Activated gamma-delta T cell treated with Interleukin-2 at 50 U/mL for 16 hours (primary cell): ENCODE data around the gene SHISA8.

Source experiments
- DNase-seq: peaks from one replicate; pipeline ENCODE4 v3.0.0-alpha.2; 2020

SHISA8 gene

DNA sequence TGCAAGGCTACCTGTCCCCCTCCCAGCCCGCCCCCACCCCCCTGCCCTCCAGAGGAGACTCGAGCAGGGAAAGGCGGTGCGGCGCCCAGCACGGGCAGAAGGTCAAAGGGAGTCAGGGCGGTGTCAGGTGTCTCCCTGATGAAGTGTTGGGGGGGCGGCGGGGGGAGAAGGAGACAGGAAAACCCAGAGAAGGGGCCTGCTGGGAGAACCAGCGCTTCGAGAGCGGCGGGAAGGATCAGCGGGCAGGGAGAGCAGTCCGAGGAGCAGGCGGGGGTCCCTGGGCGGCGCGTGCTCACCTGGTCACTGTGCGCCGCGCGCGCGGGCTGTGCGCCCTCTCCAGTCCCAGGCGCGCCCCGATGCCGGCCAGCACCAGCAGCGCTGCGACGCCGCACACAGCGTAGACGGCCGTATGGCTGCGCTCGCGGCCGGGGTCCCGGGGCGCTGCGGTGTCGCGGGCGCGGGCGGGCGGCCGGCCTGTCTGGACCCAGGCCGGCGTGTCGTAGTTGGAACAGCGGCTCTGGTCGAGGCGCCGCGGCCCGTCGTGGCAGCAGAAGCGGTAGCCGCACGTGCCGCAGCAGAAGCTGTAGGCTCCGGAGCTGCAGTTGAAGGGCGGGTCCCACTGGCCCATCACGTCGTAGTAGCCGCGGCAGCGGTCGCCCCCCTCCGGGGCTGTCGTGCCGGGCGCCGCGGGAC, 886 bp downstream of the SHISA8 start:
- DNase-seq = no peak

DNA sequence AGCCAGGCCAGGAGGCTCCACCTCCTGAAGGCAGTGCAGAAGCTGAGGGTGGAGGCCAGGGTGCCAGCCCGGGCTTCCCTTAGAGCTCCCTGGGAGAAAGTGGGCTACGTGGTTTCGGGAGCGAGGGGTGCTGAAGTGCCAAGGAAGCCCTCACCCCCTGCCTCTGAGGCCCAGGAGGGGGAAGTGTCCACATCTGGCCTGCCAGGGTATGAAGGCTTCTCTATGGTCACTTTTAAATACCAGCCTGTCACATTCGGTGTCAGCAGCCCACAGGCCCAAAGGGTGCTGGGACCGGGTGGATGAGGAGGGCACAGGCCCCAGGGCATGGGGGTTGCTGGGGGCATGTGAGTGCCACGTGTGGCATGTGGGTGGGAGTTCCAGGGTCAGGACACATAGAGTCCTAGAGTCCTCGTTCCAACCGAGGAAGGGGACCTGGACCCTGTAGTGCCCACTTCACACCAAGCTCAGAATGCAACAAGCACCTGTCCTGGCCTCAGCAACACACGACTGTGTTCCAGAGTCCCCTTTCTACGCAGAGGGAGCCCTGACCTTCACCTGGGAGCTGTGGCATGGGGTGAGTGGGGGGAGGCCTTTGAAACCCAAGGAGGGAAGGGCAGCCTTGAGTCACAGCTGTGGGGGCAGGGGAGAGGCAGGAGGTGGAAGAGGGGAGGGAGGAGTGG, 1.7 kb downstream of the SHISA8 start:
- no peak for DNase-seq

DNA sequence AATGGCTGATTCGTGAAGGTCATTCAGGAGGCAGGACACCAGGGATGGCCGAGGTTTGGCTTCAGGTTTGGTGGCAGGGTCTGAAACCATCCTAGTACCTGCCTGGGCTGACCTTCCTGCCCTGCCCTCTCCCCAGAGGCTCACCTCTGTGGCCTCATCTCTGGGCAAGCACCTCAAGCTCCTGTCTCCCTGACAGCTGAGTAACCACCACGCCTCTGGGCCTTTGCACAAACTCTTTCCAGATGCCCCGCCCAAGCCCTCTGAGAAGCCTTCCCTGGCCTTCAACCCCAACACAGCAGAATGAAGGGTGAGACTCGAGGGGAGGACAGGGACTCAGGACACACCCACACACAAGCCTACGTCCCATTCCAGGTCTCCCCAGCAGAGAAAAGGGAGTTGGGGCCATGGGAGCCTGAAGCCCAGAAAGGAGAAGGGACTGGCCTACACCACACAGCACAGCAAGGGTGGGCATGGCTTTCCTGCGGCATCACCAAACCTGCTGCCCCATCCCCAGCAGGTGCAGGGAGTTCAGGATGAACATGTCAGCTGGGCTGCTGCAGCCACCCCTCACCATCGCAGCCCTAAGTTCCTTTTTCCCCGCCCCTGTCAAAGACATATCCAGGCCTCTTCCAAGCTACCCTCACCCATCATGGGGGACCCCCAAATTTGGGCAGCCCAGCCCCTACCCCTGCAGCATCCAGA, 2.4 kb downstream of the SHISA8 start:
- no peak for DNase-seq

DNA sequence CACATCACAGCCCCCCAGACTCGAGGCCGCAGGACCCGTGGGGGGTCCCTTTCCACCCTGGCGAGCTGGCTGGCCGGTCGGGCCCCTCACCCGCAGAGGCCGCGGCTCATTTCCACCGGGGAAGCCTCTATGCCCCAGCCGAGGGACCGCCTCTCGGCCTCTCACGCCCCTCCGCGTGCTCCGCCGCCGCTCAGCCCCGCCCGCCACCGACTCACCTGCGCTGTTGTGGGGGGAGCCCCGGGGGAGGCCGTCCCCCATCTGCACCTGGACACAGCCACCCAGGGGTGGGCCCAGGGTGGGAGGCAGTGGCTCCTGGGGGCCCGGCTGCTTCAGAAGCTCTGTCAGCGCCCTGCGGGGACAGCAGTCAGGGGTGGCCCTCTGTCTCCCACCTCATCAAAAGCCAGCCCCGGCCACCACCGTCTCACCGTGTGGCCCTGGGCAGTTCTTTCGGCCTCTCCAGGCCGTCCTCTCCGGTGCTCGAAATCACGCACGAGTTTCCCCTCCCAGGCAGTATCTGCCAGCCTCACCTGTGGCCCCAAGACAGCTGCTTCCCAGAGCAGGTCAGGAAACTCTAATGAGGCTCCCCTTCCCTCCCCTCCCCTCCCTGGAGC, 3.8 kb downstream of the SHISA8 start:
- DNase-seq = no peak

DNA sequence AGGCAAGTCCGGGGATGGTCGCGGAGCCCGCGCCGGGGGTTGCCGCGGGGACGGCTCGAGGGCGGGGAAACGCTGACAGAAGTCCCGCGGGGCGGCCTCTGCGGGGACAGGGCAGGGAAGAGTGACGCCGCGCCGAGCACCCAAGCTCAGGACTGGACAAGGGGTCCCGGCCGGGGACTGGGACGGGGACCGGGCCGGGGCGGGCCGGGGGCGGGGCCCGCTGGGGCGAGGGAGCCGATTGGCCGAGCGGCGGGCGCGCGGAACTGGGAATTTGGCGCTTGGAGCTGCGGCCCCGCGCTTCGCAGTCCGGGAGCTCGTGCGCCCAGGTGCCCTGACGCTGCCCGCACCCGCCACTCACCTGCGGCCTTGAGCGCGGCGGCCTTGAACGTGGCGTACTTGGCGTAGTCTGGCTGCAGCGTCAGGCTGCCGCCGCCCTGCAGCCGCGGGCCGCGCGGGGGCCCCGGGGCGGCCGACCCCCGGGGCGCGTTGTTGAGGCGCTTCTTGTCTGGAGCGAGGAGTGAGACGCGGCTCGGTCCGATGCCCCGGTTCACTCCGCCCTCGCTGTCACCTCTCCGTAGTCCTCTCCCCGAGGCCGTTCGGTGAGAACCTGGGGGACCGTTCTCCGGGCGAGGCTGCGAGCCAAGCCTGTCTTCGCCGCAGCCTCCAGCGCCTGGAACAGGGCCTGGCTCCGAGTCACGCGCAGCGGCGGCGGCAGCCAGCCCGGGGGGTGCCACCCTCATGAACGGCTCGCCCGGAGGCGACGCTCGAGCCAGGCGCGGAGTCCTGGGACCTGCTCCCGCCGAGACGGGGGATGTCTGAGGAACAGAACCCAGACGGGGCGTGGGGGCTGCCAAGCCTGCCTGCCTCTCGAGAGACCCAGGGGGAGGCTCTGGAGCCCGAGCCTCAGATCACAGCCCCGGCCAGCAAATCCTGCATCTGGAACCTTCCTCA, 4.5 kb downstream of the SHISA8 start:
- no peak for DNase-seq

DNA sequence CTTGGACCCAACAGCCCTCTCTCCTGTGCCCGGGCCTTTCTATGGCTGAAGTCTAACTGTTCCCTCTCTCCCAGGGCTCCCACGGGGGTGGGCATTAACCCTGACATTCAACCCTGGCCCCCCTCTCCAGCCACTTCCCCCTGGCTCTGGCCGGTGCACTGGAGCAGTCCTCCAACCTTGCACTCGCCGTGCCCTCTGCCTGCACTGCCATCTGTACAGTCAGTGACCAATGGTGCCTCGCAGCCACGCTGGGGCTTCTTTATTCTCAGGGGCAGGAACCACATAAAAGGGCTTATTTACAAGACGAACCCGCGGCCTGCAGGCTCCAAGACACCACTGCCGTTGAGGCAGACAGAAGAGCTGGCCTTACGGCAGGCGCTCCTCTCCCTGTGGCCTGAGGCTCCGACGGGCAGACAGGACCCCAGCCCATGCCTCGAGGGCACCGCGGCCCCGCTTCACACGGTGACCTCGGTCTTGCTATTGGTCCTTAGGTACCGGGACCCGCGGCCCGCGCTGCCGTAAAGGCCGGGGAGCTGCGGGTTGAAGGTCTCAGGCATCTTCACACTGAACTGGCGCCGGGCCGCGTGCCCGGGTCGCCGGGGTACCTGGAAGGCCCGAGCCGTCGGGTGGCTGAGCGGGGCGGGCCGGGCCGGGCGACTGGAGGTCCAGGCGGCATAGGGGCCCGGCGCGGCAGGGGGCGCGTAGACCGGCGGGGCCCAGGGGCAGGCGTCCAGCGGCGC, 5.4 kb downstream of the SHISA8 start:
- no peak for DNase-seq

DNA sequence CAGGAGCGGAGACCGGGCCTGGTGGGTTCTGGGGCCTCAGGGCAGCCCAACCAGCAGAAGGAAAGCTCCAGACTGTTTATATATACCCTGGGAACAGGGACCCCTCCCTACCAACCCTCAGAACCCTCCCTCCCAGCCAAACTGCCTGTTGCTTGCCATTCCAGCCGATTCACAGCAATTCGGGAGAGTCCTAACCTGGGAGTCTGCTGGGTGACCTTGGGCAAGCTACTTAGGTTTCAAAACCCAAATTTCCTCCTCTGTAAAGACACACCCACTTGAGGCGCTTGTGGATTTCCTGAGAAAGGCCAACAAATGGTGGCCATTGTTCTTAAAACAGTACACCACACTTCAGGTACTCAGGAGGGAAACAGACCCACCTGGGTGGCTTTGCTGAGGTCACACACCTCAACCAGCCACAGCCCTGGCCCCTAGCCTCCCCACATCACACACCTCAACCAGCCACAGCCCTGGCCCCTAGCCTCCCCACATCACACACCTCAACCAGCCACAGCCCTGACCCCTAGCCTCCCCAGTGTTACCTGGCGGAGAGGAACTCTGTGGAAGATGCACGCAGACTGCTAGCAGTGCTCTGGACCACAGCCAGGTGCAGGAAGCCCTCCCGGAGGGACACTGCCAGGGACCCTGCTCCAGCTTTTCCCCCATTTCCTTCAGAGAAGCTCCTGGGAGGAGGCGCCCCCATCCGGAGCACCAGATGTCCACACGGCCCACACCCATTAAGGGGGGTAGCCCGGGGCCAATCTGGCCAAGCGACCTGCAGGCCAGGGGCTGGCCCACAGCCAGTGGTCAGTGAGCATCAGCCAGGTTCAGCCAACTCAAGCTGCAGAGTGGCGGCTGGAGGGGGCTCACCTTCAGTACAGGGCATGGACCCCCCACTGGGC, 6.2 kb downstream of the SHISA8 start:
- no peak for DNase-seq

DNA sequence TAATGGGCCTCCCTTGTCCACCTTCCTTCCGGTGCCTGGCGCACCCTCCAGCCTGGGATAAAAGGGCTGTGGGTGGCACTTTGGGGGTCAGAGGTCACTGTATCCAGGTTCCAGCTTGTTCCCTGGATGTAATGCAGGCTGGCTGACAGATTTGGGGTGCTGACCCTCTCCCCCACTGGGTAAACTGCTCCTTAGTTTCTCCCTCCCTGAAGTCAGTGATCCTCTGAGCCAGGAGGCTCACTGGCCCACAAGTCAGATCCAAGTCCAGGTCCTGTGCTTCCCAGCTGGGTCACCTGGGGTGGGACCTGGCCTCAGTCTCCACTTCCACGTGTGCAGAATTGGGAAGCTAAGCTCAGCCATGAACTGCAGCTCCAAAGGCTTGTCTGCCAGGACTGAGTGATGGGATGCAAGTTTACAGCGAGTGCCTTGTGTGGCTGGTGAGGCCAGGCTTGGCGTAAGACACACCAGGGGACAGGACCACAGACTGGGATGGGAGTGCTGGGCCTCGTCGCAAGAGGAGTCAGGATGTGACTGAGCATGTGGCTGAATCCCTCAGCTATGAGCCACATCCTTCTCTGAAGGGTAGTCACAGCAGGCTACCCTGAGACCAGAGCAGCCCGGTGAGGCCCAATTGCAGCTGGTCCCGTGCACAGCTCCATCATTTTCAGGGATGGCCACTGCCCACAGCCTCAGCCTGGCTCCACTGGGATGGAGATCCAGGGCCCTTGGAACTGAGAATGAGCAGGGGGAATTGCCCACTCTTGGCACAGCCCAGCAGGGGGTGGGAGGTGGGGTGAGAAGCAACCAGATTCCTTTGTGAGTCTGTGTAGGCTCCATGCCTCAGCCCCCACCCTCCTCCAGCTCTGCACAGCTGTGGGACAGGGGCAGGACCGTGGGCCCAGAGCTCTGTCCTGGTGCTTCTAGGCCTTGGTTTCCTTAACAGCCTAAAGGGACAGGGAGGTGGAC, 7.2 kb downstream of the SHISA8 start:
- DNase-seq = no peak

DNA sequence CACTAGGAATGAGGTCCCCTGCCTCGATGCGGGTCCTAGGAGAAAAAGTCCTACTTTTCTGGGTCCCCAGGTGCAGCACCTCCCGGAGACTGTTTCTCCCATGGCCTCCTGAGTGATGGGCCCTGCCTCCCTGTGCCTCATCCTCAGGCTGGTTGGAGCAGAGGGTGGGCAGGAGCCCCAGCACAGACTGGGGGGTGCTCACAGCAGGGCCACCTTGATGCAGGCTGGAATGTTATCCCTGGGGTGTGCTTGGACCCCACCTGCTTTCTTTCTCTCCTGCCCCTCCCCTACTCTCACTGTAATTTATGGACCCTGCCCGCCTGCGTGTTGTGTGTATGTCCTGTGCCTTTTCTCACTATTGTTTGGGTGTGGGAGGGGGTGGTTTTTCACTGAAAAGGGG, 8.1 kb downstream of the SHISA8 start:
- no peak for DNase-seq

DNA sequence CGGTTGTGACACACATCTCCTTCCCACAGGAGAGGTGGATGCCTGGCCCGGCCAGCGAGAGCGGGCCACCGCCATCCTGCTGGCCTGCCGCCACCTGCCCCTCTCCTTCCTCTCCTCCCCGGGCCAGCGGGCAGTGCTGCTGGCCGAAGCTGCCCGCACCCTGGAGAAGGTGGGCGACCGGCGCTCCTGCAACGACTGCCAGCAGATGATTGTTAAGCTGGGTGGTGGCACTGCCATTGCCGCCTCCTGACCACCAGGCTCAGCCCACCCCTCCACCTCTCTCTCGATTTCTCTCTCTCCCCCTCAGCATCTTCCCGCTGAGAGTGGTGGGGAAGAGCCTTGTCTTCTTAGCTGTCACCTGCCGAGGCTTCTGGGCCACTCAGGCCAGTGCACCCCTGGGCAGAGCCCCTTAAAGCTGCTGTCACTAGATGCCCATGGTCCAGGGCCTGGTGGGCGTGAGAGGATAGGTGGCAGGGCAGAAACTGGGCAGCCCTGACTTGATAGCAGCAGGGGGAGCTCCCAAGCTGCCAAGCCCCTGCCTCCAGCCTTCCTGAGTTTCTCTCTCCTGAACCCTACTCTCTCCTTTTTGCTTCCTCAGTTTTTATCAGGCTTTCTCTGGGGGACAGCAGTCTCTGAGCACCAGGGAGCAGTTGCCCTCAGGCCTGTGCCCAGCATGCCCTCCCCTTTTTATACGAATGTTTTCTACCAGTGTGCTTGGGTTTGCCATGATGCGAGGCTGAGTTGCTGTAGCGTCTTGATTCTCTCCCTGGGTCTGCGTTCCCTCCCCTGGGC, 9.3 kb downstream of the SHISA8 start:
- no peak for DNase-seq

DNA sequence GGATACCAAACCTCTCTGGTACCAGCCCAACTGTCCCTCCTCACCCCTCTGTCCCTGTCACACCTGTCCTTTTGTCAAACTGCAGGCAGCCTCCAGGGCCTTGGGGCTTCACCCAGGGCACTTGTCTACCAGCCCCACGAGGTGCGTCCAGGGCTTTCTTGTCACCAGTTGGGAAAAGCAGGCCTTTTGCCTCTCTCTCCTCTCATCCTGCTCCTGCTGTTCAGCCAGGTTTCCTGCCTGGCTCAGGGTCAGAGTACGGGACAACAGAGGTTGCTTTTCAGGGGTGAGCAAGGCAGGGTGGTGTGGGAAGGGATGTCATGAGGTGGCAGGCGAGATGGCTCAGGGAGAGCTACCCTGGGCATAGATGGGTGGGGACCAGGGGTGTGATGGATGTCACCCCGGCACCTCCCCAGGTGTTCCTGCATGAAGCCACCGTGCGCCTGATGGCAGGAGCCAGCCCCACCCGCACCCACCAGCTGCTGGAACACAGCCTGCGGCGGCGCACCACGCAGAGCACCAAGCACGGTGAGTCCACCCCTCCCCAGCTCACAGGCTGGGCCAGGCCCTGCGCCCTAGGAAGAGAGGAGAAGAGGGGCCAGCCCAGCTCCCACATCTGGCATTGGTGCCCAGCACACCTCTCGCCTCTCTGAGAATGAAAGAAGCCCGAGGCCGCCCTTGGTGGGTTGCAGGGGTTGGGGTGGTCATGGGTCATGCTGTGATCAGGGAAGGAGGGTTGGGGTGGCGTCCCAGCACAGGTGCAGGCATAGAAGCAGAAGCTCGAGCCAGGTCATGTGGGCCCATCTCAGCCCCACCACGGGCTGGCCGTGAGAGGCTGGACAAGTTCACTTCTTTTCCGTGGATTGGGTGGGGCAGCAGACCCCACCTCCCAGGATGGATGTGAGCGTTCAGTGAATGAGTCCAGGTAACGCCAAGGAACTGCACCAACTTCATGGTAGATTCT, 10.1 kb downstream of the SHISA8 start:
- no peak for DNase-seq

DNA sequence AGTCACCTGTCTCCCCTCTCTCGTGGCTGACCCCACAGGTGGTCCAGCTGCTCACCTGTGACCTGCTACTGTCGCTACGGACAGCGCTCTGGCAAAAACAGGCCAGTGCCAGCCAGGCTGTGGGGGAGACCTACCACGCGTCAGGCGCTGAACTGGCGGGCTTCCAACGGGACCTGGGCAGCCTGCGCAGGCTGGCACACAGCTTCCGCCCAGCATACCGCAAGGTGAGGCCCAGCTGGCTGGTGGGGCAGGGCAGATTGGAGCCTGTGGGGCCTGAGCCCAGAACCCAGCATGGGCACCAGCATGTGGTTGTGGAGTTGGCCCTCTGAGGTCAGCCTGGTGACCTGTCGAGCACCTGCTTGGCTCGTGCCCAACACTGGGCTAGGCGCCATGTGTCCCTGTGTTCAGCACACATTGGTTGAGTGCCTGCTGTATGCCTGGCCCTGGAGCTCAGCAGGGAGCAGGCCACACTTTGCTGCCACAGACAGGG, 11.9 kb downstream of the SHISA8 start:
- no peak for DNase-seq

DNA sequence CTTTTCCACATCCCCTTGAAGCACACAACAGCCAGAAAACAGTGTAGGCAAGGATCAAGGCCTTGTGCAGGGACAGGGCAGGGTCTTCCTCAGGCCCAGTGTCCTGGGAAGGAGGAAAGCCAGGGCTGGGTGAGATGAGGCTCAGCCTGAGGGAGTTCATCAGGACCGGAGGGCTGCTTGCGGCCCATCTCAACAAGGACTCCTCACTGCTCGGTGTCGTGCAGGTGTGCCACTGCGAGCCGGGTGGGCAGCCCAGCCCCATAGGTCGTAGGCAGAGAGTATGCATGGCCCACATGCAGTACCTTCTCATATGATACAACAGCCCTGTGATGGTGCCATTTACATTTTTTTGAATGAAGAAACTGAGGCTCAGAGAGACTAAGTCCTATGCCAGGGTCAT, 12.9 kb downstream of the SHISA8 start:
- DNase-seq = no peak

DNA sequence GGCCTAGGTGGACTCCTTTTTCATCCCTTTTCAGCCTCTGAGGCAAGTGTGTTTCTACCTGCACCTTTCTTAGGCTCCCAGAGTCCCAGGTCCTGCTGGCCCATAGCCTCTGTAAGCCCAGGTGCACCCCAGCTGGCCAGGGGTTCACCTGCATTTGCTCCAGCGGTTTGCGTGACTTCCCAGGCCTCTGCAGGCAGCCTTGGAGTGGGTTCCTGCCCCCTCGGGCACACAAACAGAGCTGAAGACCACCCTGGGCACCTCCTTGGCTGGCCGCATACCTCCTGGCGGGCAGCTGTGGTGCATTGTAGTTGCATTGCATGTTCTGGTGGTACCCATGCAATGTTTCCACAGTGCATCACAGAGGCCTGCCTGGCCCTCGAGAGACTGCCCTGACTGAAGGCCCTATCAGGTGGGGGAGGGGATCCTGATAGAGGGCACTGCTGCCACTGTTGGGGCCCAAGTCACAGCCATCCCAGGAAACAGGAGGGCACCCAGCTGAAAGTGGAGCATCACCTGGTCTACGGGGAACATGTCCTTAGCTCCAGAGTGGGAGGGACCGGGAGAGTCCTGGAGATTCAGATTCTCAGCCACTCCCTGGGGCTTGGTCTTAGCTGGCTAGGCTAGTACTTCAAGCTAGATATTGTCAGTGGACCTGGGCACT, 14.1 kb downstream of the SHISA8 start:
- no peak for DNase-seq

DNA sequence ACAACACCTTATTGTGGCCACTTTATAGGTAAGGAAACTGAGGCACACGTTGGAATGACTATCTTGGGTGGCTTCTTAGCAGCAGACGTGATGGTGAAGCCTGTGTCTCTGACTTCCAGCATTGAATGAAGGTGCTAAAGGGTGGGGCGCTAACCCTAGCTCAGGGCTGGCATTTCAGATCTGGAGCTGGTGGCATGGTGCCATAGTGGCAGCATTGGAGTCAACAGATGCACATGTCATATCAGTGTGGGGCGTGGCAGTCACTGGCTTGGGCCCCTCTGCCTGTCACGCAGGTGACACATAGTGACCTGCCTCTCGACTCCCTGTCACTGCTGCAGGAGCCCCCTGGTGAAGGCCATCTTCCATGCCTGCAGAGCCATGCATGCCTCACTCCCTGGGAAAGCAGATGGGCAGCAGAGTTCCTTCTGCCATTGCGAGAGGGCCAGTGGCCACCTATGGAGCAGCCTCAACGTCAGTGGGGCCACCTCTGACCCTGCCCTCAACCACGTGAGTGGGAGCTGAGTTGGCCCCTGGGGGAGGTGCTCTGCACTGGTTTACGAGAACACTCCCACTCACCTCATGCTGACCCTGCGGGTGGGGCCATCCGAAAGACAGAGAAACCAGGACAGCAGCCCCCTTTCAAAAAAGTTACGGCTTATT, 14.8 kb downstream of the SHISA8 start:
- no peak for DNase-seq

DNA sequence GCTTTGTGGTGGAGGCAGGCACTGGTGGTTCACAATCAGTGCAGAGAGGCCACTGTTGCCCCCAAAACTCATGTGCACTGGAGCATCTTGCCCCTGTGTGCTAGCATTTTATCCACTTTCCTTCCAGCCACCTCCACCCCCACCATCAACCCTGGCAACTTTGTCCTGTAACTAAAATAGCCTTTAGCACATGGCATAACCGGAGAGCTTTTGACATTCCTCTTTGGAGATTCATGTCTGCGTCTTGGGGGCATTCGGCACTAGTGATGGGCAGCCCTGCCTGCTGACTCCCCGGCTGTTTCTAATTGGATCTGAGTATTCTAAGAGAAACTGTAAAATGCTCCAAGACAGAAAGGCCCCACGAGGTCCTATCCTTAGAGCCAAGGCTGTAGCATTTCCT, 15.8 kb downstream of the SHISA8 start:
- DNase-seq = no peak
